MM.1S (cell line): ENCODE data around the gene DNAH7.

Source experiments
- CTCF ChIP-seq: fragments of 300-600 bp; sonication (generic); IDR thresholded peaks from 2 replicates; pipeline ENCODE4 v1.5.1; 2016; ENCODE audit warnings: antibody characterized with exemption, low read length, mixed read lengths
- EZH2 ChIP-seq: fragments of 300-600 bp; sonication (generic); optimal IDR thresholded peaks from 2 replicates; pipeline ENCODE3; 2017; ENCODE audit warnings: low read depth, mild to moderate bottlenecking, antibody characterized with exemption, low read length, mixed read lengths

GRCh38 chr2:195813421-195813820 lies 255.2 kb downstream of the DNAH7 start:
- TF ChIP-seq CTCF = no peak
- no peak for TF ChIP-seq EZH2
